Right lobe of liver (tissue), 6 donors: Measurements from ENCODE around the gene PRSS1. TPM values are rescaled to one million over a fixed set of nuclear protein-coding genes. Genes with fewer than 3 reads are reported as not detected.
"Not testable (repeated sequence)": the region's sequence is repeated elsewhere in the genome, so short reads cannot be mapped to it uniquely, and the experiment has no call there.

Experiments used
- ATAC-seq, 4 donors: fragments of 200-7000 bp; cut with Tn5 transposase; one replicate each; pipeline ENCODE4 v1.9.1; 2020; ENCODE audit warnings: mild to moderate bottlenecking in 4 of 4, moderate library complexity in 4 of 4
- DNase-seq, 3 donors: peaks; one replicate each; pipeline ENCODE4 v3.0.0-alpha.2; 2020
- H3K27ac ChIP-seq, 3 donors: fragments of 200-600 bp; one replicate each; pipeline ENCODE4 v1.8.0; 2022
- H3K27me3 ChIP-seq, 2 donors: fragments of 200-600 bp; one replicate each; pipeline ENCODE4 v1.8.0; 2022
- H3K36me3 ChIP-seq, 4 donors: fragments of 200-600 bp; sonication (generic) in 1 of 4; one replicate each; pipeline versions ENCODE4 v1.5.1 to v1.8.0; 2017 to 2022; ENCODE audit warnings: control low read depth in 1 of 4
- H3K4me1 ChIP-seq, 4 donors: fragments of 200-600 bp; sonication (generic) in 1 of 4; one replicate each; pipeline versions ENCODE4 v1.5.1 to v1.8.0; 2017 to 2022; ENCODE audit warnings: control low read depth in 1 of 4
- H3K4me3 ChIP-seq, 3 donors: fragments of 200-600 bp; one replicate each; pipeline ENCODE4 v1.8.0; 2022
- H3K9me3 ChIP-seq, 4 donors: fragments of 200-600 bp; sonication (generic) in 1 of 4; one replicate each; pipeline versions ENCODE4 v1.5.1 to v1.8.0; 2017 to 2022; ENCODE audit warnings: control low read depth in 1 of 4
- CTCF ChIP-seq, 4 donors: fragments of 200-600 bp in 3 of 4; fragments of 450-650 bp in 1 of 4; IDR thresholded peaks; one replicate each; pipeline versions ENCODE4 v1.5.1 to v1.8.0; 2016 to 2022; ENCODE audit warnings: antibody characterized with exemption in 4 of 4, mild to moderate bottlenecking in 2 of 4
- POLR2A ChIP-seq: fragments of 450-650 bp; IDR thresholded peaks from one replicate; pipeline ENCODE4 v1.6.1; 2017; ENCODE audit warnings: antibody characterized with exemption, mild to moderate bottlenecking
- WGBS: methylation state at CpG from one replicate; pipeline ENCODE4 v1.1.6; 2018; ENCODE audit warnings: low coverage, low lambda C conversion rate; ENCODE audit not compliant: insufficient coverage; ENCODE audit errors: missing lambda C conversion rate; 5-methylcytosine and 5-hydroxymethylcytosine counted together
- intact Hi-C, 2 donors: fragments of 100-400 bp; cut with DNase I; formaldehyde crosslinking; loops; one replicate each; pipeline versions ENCODE4 v1.11.2 to v1.14.1; 2022
- total RNA-seq, 6 experiments: library from RNA; depleted of rRNA in 2 of 6; stranded (reverse); fragments of >200 nt in 2 of 6; fragmentation: NEBNext Ultra II Directional in 3 of 6; extraction: Animal tissue kit (Norgen Biotek cat#: 25700) in 3 of 6; gene quantifications; one replicate each; pipeline versions ENCODE4 v1.1.0 to v1.2.4, GENCODE V29; 2016 to 2023
- donor health status: DM: no; HTN: yes; CAD: no.
- donor health status: DM: no; HTN: no; CAD: no.
- donor health status: DM: no; HTN: no; CAD: no.
- donor health status: DM: no; HTN: yes; CAD: no.
- donor health status: DM: no; HTN: yes; CAD: no.

PRSS1 gene
- total RNA-seq, 6 experiments from 2014 or later, result not detected

- no peaks in the 10 kb centered on the region for H3K27me3 ChIP-seq
- no peak overlapping the region for H3K4me3 ChIP-seq
- H3K4me1 ChIP-seq, result no peaks in the 10 kb centered on the region
- no peaks in the 10 kb centered on the region for H3K36me3 ChIP-seq
- H3K9me3 ChIP-seq, result no peaks in the 10 kb centered on the region
- intact Hi-C loops, result no loop called here
- DNase-seq (no peak), ATAC-seq (no peak)
- TF ChIP-seq CTCF (IDR thresholded peaks at IDR 0.05) (no peak), POLR2A (no peak)
- no peak overlapping the region for H3K27ac ChIP-seq
Measured at GRCh38 chr7:142772673-142773072, 23.4 kb downstream of the PRSS1 start.

- Histone ChIP-seq H3K4me1 (no peaks in the 10 kb centered on the region), H3K9me3 (no peaks in the 10 kb centered on the region), H3K36me3 (no peaks in the 10 kb centered on the region), H3K4me3 (no peak overlapping the region), H3K27me3 (no peaks in the 10 kb centered on the region), H3K27ac (no peak overlapping the region)
- intact Hi-C loops, result no loop called here
- TF ChIP-seq POLR2A (no peak), CTCF (IDR thresholded peaks at IDR 0.05) (no peak)
- DNase-seq (no peak), ATAC-seq (no peak)
- WGBS, result 71% methylated on average over 3 of the region's 12 CpGs
Measured at GRCh38 chr7:142773230-142773629, 24.0 kb downstream of the PRSS1 start.

- H3K4me1 ChIP-seq, result no peaks in the 10 kb centered on the region
- H3K4me3 ChIP-seq, result no peak overlapping the region
- 47% methylated on average over 4 of the region's 4 CpGs for WGBS
- ATAC-seq (peak in 1 of 4 donors; percentile 8), DNase-seq (no peak)
- no peaks in the 10 kb centered on the region for H3K27me3 ChIP-seq
- no peak overlapping the region for H3K27ac ChIP-seq
- no peaks in the 10 kb centered on the region for H3K9me3 ChIP-seq
- no peak for TF ChIP-seq CTCF (IDR thresholded peaks at IDR 0.05)
- no peak for TF ChIP-seq POLR2A
- no peaks in the 10 kb centered on the region for H3K36me3 ChIP-seq
- intact Hi-C loops, result no loop called here
Measured at GRCh38 chr7:142773937-142774744, 24.9 kb downstream of the PRSS1 start.

- H3K36me3 ChIP-seq, result no peaks in the 10 kb centered on the region
- intact Hi-C loops, result no loop called here
- 59% methylated on average over 8 of the region's 8 CpGs for WGBS
- H3K27me3 ChIP-seq, result no peaks in the 10 kb centered on the region
- DNase-seq (no peak), ATAC-seq (no peak)
- no peaks in the 10 kb centered on the region for H3K4me1 ChIP-seq
- no peak overlapping the region for H3K27ac ChIP-seq
- H3K9me3 ChIP-seq, result no peaks in the 10 kb centered on the region
- no peak overlapping the region for H3K4me3 ChIP-seq
- no peak for TF ChIP-seq CTCF (IDR thresholded peaks at IDR 0.05)
- TF ChIP-seq POLR2A, result no peak
Measured at GRCh38 chr7:142774826-142775225, 25.6 kb downstream of the PRSS1 start.

GRCh38 chr7:142775351-142776115 is 26.3 kb downstream of the PRSS1 start:
- ATAC-seq, H3K27me3 ChIP-seq, DNase-seq, H3K27ac ChIP-seq, intact Hi-C loops, H3K9me3 ChIP-seq, H3K36me3 ChIP-seq, H3K4me1 ChIP-seq, H3K4me3 ChIP-seq: not testable (repeated sequence)
- 52% methylated on average over 2 of the region's 6 CpGs for whole genome bisulfite sequencing
